HCT116 (cell line): ENCODE results near the gene FMN1. TPM values are rescaled to one million over a fixed set of nuclear protein-coding genes. Genes with fewer than 3 reads are reported as not detected.

Source experiments
- ATAC-seq: fragments of 200-7000 bp; cut with Tn5 transposase; 2 replicates; pipeline ENCODE4 v1.9.1; 2020; ENCODE audit warnings: mild to moderate bottlenecking, moderate library complexity
- BruUV-seq: library from RNA; stranded (reverse); fragments of 400-500 nt; replicated peaks from 2 replicates; lab custom pipeline; 2021; lab: Mats Ljungman, UMichigan
- CTCF ChIA-PET: fragments of 300-600 bp; sonication (Branson Sonifier 250); formaldehyde crosslinking; loops from one replicate; lab custom pipeline; 2021; ENCODE audit warnings: antibody characterized with exemption; lab: Charles Lee
- POLR2A ChIA-PET: fragments of 300-600, 350-600 bp; sonication (Branson Sonifier 250); formaldehyde crosslinking; loops from one replicate; lab custom pipeline; 2021; ENCODE audit warnings: antibody characterized with exemption; lab: Charles Lee
- RAD21 ChIA-PET, 2 experiments: fragments of 300-600 bp; sonication (Branson Sonifier 250); formaldehyde crosslinking; loops; one replicate each; lab custom pipeline; 2023; ENCODE audit warnings: low total read pairs in 2 of 2; ENCODE audit not compliant: uncharacterized antibody in 2 of 2, unreplicated experiment in 2 of 2, low non-redundant PET in 1 of 2; lab: Charles Lee
- DNase-seq: peaks from one replicate; pipeline ENCODE4 v3.0.0-alpha.2; 2010; ENCODE audit warnings: low read depth, low spot score
- H2AFZ ChIP-seq: fragments of 200-600 bp; shearing (Covaris generic), sonication (generic); 2 replicates; pipeline ENCODE4 v1.6.1; 2017; ENCODE audit warnings: low read depth, mixed run types, mixed read lengths, antibody characterized with exemption, low read length; ENCODE audit not compliant: poor library complexity, severe bottlenecking
- H3K27ac ChIP-seq: 2 replicates; pipeline ENCODE4 v1.5.1; 2012; ENCODE audit warnings: low read depth, low read length
- H3K27me3 ChIP-seq: fragments of 200-600 bp; sonication (generic); 2 replicates; pipeline ENCODE4 v1.6.1; 2016; ENCODE audit warnings: mixed run types, low read length, mixed read lengths; ENCODE audit not compliant: insufficient read depth
- H3K36me3 ChIP-seq, 2 experiments: fragments of 200-500 bp in 1 of 2; fragments of 200-600 bp in 1 of 2; sonication (Bioruptor generic) in 1 of 2; sonication (generic) in 1 of 2; 2 replicates each; pipeline versions ENCODE4 v1.5.1 to v1.6.1; 2014 to 2016; ENCODE audit warnings: low read length in 2 of 2, inconsistent platforms in 1 of 2, mixed read lengths in 1 of 2, mixed run types in 1 of 2; ENCODE audit not compliant: insufficient read depth in 2 of 2, control insufficient read depth in 1 of 2
- H3K4me1 ChIP-seq, 2 experiments: fragments of 200-600 bp in 1 of 2; sonication (generic) in 1 of 2; 2 replicates each; pipeline versions ENCODE4 v1.5.1 to v1.6.1; 2012 to 2017; ENCODE audit warnings: low read length in 2 of 2, inconsistent platforms in 1 of 2, mild to moderate bottlenecking in 1 of 2, mixed read lengths in 1 of 2, mixed run types in 1 of 2, moderate library complexity in 1 of 2; ENCODE audit not compliant: insufficient read depth in 2 of 2, control insufficient read depth in 1 of 2
- H3K4me2 ChIP-seq: fragments of 200-600 bp; sonication (generic); 2 replicates; pipeline ENCODE4 v1.6.1; 2017; ENCODE audit warnings: mixed run types, low read length, mixed read lengths
- H3K4me3 ChIP-seq, 2 experiments: fragments of 200-600 bp in 1 of 2; sonication (generic) in 1 of 2; replicated peaks in 1 of 2; 2 replicates each; pipeline ENCODE4 v1.5.1; 2011 to 2016; ENCODE audit warnings: low read length in 2 of 2, control low read depth in 1 of 2, low read depth in 1 of 2, mild to moderate bottlenecking in 1 of 2, mixed read lengths in 1 of 2, mixed run types in 1 of 2
- H3K79me2 ChIP-seq: fragments of 200-600 bp; sonication (generic); 2 replicates; pipeline ENCODE4 v1.6.1; 2017; ENCODE audit warnings: mild to moderate bottlenecking, mixed run types, low read length, moderate library complexity, mixed read lengths; ENCODE audit not compliant: insufficient read depth
- H3K9ac ChIP-seq: fragments of 200-600 bp; sonication (generic); 2 replicates; pipeline ENCODE4 v1.6.1; 2016; ENCODE audit warnings: low read length, mixed read lengths
- H3K9me2 ChIP-seq: fragments of 200-600 bp; sonication (generic), shearing (Covaris generic); 2 replicates; pipeline ENCODE4 v1.6.1; 2017; ENCODE audit warnings: mixed run types, mild to moderate bottlenecking, moderate library complexity; ENCODE audit not compliant: insufficient read depth
- H3K9me3 ChIP-seq, 2 experiments: fragments of 200-500 bp in 1 of 2; fragments of 200-600 bp in 1 of 2; sonication (Bioruptor generic) in 1 of 2; sonication (generic) in 1 of 2; 2 replicates each; pipeline ENCODE4 v1.6.1; 2014 to 2017; ENCODE audit warnings: low read length in 2 of 2, mixed read lengths in 2 of 2, inconsistent platforms in 1 of 2, low read depth in 1 of 2, mild to moderate bottlenecking in 1 of 2, mixed run types in 1 of 2, moderate library complexity in 1 of 2; ENCODE audit not compliant: control insufficient read depth in 1 of 2, insufficient read depth in 1 of 2
- H4K20me1 ChIP-seq: fragments of 200-600 bp; sonication (generic), shearing (Covaris generic); 2 replicates; pipeline ENCODE4 v1.6.1; 2017; ENCODE audit warnings: mixed run types, mild to moderate bottlenecking, moderate library complexity; ENCODE audit not compliant: insufficient read depth
- ATF3 ChIP-seq: IDR thresholded peaks from 2 replicates; pipeline ENCODE4 v1.6.1; 2012
- CBX3 ChIP-seq: IDR thresholded peaks from 2 replicates; pipeline ENCODE4 v1.6.1; 2012; ENCODE audit warnings: low read depth
- CTCF ChIP-seq, 3 experiments: fragments of 200-600 bp in 1 of 3; sonication (generic) in 1 of 3; IDR thresholded peaks in 2 of 3; conservative IDR thresholded peaks in 1 of 3; 2 replicates each; pipeline ENCODE4 v1.5.1; 2012 to 2017; ENCODE audit warnings: low read depth in 2 of 3, low read length in 2 of 3, antibody characterized with exemption in 1 of 3, borderline replicate concordance in 1 of 3, control low read depth in 1 of 3, mild to moderate bottlenecking in 1 of 3, mixed read lengths in 1 of 3, mixed run types in 1 of 3, moderate library complexity in 1 of 3; ENCODE audit not compliant: insufficient read depth in 1 of 3
- EGR1 ChIP-seq: IDR thresholded peaks from 2 replicates; pipeline ENCODE4 v1.6.1; 2012; ENCODE audit warnings: low read depth
- EZH2phosphoT487 ChIP-seq: fragments of 200-600 bp; IDR thresholded peaks from 2 replicates; pipeline ENCODE4 v1.6.1; 2018; ENCODE audit warnings: antibody characterized with exemption, borderline replicate concordance
- JUND ChIP-seq: IDR thresholded peaks from 2 replicates; pipeline ENCODE4 v1.6.1; 2012
- POLR2AphosphoS5 ChIP-seq: IDR thresholded peaks from 2 replicates; pipeline ENCODE4 v1.6.1; 2011; ENCODE audit warnings: mild to moderate bottlenecking, low read depth, low read length, moderate library complexity
- SIN3A ChIP-seq: IDR thresholded peaks from 2 replicates; pipeline ENCODE4 v1.6.1; 2012; ENCODE audit warnings: low read depth
- SRF ChIP-seq: IDR thresholded peaks from 2 replicates; pipeline ENCODE4 v1.6.1; 2012; ENCODE audit warnings: low read depth
- TCF7L2 ChIP-seq: IDR thresholded peaks from 2 replicates; pipeline ENCODE4 v1.7.0; 2011; ENCODE audit warnings: borderline replicate concordance, inconsistent platforms; ENCODE audit not compliant: insufficient read depth, insufficient read length; ENCODE audit errors: extremely low read depth
- YY1 ChIP-seq: IDR thresholded peaks from 2 replicates; pipeline ENCODE4 v1.6.1; 2011; ENCODE audit warnings: low read length, low read depth, moderate library complexity, mild to moderate bottlenecking; ENCODE audit not compliant: insufficient replicate concordance; ENCODE audit errors: extremely low read depth
- ZBTB33 ChIP-seq: IDR thresholded peaks from 2 replicates; pipeline ENCODE4 v1.6.1; 2011; ENCODE audit warnings: mild to moderate bottlenecking, low read length, moderate library complexity; ENCODE audit not compliant: insufficient replicate concordance; ENCODE audit errors: extremely low read depth
- ZFX ChIP-seq: fragments of 450-650 bp; IDR thresholded peaks from 2 replicates; pipeline ENCODE4 v1.6.1; 2017
- intact Hi-C: fragments of 100-400 bp; cut with micrococcal nuclease; formaldehyde crosslinking; loops from 2 replicates; pipeline ENCODE4 v1.10.0; 2022
- total RNA-seq: library from RNA; stranded (reverse); gene quantifications from one replicate; pipeline ENCODE4 v1.2.1, GENCODE V29; 2021; ENCODE audit not compliant: unreplicated experiment

The FMN1 gene
- total RNA-seq, 1 experiment from 2014 or later = 0.39 TPM

- ATAC-seq = no peak
- BruUV-seq = no TSS peak
Measured at GRCh38 chr15:32884146-32884545, 310.4 kb downstream of the FMN1 start.

GRCh38 chr15:32882955-32883354 is 311.6 kb downstream of the FMN1 start:
- no peaks in the 10 kb centered on the region for H3K27me3 ChIP-seq
- no peaks in the 10 kb centered on the region for H3K9me3 ChIP-seq
- H3K9ac ChIP-seq = no peak overlapping the region
- TF ChIP-seq ZBTB33 (no peak), ZFX (no peak), CBX3 (no peak), EZH2phosphoT487 (no peak), ATF3 (no peak), JUND (no peak), TCF7L2 (no peak), EGR1 (no peak), SRF (no peak), POLR2AphosphoS5 (no peak), CTCF (IDR thresholded peaks at IDR 0.05 in 2 of 3, conservative IDR thresholded peaks at IDR 0.05 in 1 of 3; ENCODE audit: borderline replicate concordance in 1 of 3, insufficient read depth in 1 of 3, low read depth in 2 of 3, low read length in 2 of 3) (no peak), SIN3A (no peak), YY1 (no peak)
- TF ChIP-seq, all 23 proteins: peak for 0
- intact Hi-C loops = no loop called here
- no peaks in the 10 kb centered on the region for H3K36me3 ChIP-seq
- no TSS peak for BruUV-seq
- ChIA-PET POLR2A (interaction anchor here (0.7 to 1.1 kb wide), 2 partner anchors 9 to 112 kb away, joined by 3 read pairs; no protein-coding TSS in a partner anchor), CTCF (interaction anchor here (0.7 kb wide), 1 partner anchor 12 kb away, joined by 3 read pairs; no protein-coding TSS in a partner anchor), RAD21 (no interaction called here)
- H4K20me1 ChIP-seq = no peaks in the 10 kb centered on the region
- no peak overlapping the region for H3K4me2 ChIP-seq
- H3K4me3 ChIP-seq = no peak overlapping the region
- H3K27ac ChIP-seq = no peak overlapping the region
- ATAC-seq (no peak), DNase-seq (no peak)
- H3K9me2 ChIP-seq = no peaks in the 10 kb centered on the region
- H3K4me1 ChIP-seq = peaks cover 3 to 27% of the 10 kb centered on the region in 2 experiments; a peak in 2 of 4 replicates
- peak overlapping the region; percentile 19 for H2AFZ ChIP-seq
- H3K79me2 ChIP-seq = no peaks in the 10 kb centered on the region

More at GRCh38 chr15:32884146-32884545, 310.4 kb downstream of the FMN1 start:
- TF ChIP-seq ZFX (no peak), TCF7L2 (peak; percentile 50)
- intact Hi-C loops = no loop called here
- Histone ChIP-seq H3K27ac (no peak overlapping the region), H3K4me1 (peaks cover 3 to 15% of the 10 kb centered on the region in 2 experiments; a peak in 2 of 4 replicates), H3K4me2 (no peak overlapping the region), H4K20me1 (no peaks in the 10 kb centered on the region), H3K4me3 (no peak overlapping the region), H2AFZ (peak overlapping the region; percentile 19), H3K9ac (no peak overlapping the region), H3K36me3 (no peaks in the 10 kb centered on the region), H3K9me3 (no peaks in the 10 kb centered on the region), H3K9me2 (no peaks in the 10 kb centered on the region), H3K79me2 (no peaks in the 10 kb centered on the region), H3K27me3 (no peaks in the 10 kb centered on the region)
- ChIA-PET POLR2A (interaction anchor here (1.1 kb wide), 1 partner anchor 11 kb away, joined by 3 read pairs; no protein-coding TSS in a partner anchor), CTCF (interaction anchor here (0.6 kb wide), 1 partner anchor 40 kb away, joined by 3 read pairs; no protein-coding TSS in a partner anchor), RAD21 (no interaction called here)
- DNase-seq = no peak
